GM19240 (cell line): ENCODE measurements around the gene ATP10D.

Experiments
- DNase-seq: peaks from one replicate; pipeline ENCODE4 v3.0.0; 2011; ENCODE audit warnings: low spot score; ENCODE audit not compliant: insufficient read length

The ATP10D gene

GRCh38 chr4:47579235-47579634 lies 94.2 kb downstream of the ATP10D start:
- no peak for DNase-seq

- no peak for DNase-seq
Observed at GRCh38 chr4:47590325-47590724, 105.2 kb downstream of the ATP10D start.

GRCh38 chr4:47597696-47598095 lies 112.6 kb downstream of the ATP10D start:
- no peak for DNase-seq

- no peak for DNase-seq
Observed at GRCh38 chr4:47598320-47598719, 113.2 kb downstream of the ATP10D start.

GRCh38 chr4:47598896-47599295 lies 113.8 kb downstream of the ATP10D start:
- DNase-seq = no peak

- no peak for DNase-seq
Observed at GRCh38 chr4:47606482-47606881, 121.4 kb downstream of the ATP10D start.

GRCh38 chr4:47612116-47613023 lies 127.3 kb downstream of the ATP10D start:
- DNase-seq = no peak

- DNase-seq = no peak
Observed at GRCh38 chr4:47615385-47615784, 130.3 kb downstream of the ATP10D start.

GRCh38 chr4:47617607-47618006 lies 132.5 kb downstream of the ATP10D start:
- DNase-seq = no peak

GRCh38 chr4:47619691-47620090 lies 134.6 kb downstream of the ATP10D start:
- no peak for DNase-seq

- no peak for DNase-seq
Observed at GRCh38 chr4:47621181-47621580, 136.1 kb downstream of the ATP10D start.

GRCh38 chr4:47624031-47624441 lies 139.0 kb downstream of the ATP10D start:
- no peak for DNase-seq

- no peak for DNase-seq
Observed at GRCh38 chr4:47631161-47631560, 146.1 kb downstream of the ATP10D start.

- DNase-seq = no peak
Observed at GRCh38 chr4:47639531-47639930, 154.5 kb downstream of the ATP10D start.

GRCh38 chr4:47640911-47641310 lies 155.8 kb downstream of the ATP10D start:
- DNase-seq = no peak

GRCh38 chr4:47641755-47642154 lies 156.7 kb downstream of the ATP10D start:
- DNase-seq = no peak

GRCh38 chr4:47642191-47642830 lies 157.2 kb downstream of the ATP10D start:
- DNase-seq = no peak
